Smooth muscle cell (in vitro differentiated cells): ENCODE results near the gene CDRT4. TPM values are rescaled to one million over a fixed set of nuclear protein-coding genes. Genes with fewer than 3 reads are reported as not detected.

Experiments
- DNase-seq: peaks from one replicate; lab custom pipeline; 2025; ENCODE audit not compliant: unreplicated experiment; lab: John Stamatoyannopoulos, UW
- H2AFZ ChIP-seq: fragments of 200-600 bp; sonication (generic); 2 replicates; pipeline ENCODE4 v1.6.0; 2016; ENCODE audit warnings: antibody characterized with exemption, low read depth, mild to moderate bottlenecking
- H3F3A ChIP-seq: fragments of 200-600 bp; sonication (generic); 2 replicates; pipeline ENCODE4 v1.6.0; 2017; ENCODE audit warnings: antibody characterized with exemption, low read depth
- H3K27ac ChIP-seq: fragments of 200-600 bp; sonication (generic); 2 replicates; pipeline ENCODE4 v1.5.1; 2016; ENCODE audit warnings: low read depth, mild to moderate bottlenecking
- H3K27me3 ChIP-seq: fragments of 200-600 bp; sonication (generic); 2 replicates; pipeline ENCODE4 v1.6.1; 2016; ENCODE audit warnings: low read depth, mild to moderate bottlenecking
- H3K36me3 ChIP-seq: fragments of 200-600 bp; sonication (generic); 2 replicates; pipeline ENCODE4 v1.5.1; 2016; ENCODE audit warnings: low read depth
- H3K4me1 ChIP-seq: fragments of 200-600 bp; sonication (generic); 2 replicates; pipeline ENCODE4 v1.5.1; 2016; ENCODE audit warnings: low read depth
- H3K4me2 ChIP-seq: fragments of 200-600 bp; sonication (generic); 2 replicates; pipeline ENCODE4 v1.6.0; 2016; ENCODE audit warnings: mild to moderate bottlenecking
- H3K4me3 ChIP-seq: fragments of 200-600 bp; sonication (generic); 2 replicates; pipeline ENCODE4 v1.5.1; 2016; ENCODE audit warnings: mild to moderate bottlenecking
- H3K79me2 ChIP-seq: fragments of 200-600 bp; sonication (generic); 2 replicates; pipeline ENCODE4 v1.6.0; 2016; ENCODE audit warnings: low read depth, mild to moderate bottlenecking
- H3K9ac ChIP-seq: fragments of 200-600 bp; sonication (generic); 2 replicates; pipeline ENCODE4 v1.6.0; 2016; ENCODE audit warnings: low read depth
- H3K9me3 ChIP-seq: fragments of 200-600 bp; sonication (generic); replicated peaks from 2 replicates; pipeline ENCODE4 v1.5.1; 2016; ENCODE audit warnings: low read depth
- H4K20me1 ChIP-seq: fragments of 200-600 bp; sonication (generic); 2 replicates; pipeline ENCODE4 v1.6.0; 2016; ENCODE audit warnings: low read depth
- WGBS: methylation state at CpG from one replicate; pipeline ENCODE4 v1.1.7; 2016; ENCODE audit warnings: low lambda C conversion rate; 5-methylcytosine and 5-hydroxymethylcytosine counted together
- polyA plus RNA-seq: library from polyadenylated mRNA; unstranded; fragments of >200 nt; fragmentation: Nextera tagmentation; extraction: Ambion mirVana; gene quantifications from 2 replicates; pipeline ENCODE4 v1.2.1, GENCODE V29; 2016
- total RNA-seq: library from RNA; depleted of rRNA; stranded (reverse); fragments of >200 nt; gene quantifications from 2 replicates; pipeline ENCODE4 v1.2.3, GENCODE V29; 2014
- TF ChIP-seq, protein P1 (sequence below): fragments of 200-600 bp; sonication (generic); IDR thresholded peaks from 2 replicates; pipeline ENCODE4 v1.5.1; 2017; ENCODE audit warnings: borderline replicate concordance, mild to moderate bottlenecking, antibody characterized with exemption; ENCODE audit not compliant: insufficient read depth, poor library complexity, severe bottlenecking

CDRT4 gene
- total and polyA plus RNA-seq, 2 experiments from 2014 or later, result 0.45 to 4.2 TPM

DNA sequence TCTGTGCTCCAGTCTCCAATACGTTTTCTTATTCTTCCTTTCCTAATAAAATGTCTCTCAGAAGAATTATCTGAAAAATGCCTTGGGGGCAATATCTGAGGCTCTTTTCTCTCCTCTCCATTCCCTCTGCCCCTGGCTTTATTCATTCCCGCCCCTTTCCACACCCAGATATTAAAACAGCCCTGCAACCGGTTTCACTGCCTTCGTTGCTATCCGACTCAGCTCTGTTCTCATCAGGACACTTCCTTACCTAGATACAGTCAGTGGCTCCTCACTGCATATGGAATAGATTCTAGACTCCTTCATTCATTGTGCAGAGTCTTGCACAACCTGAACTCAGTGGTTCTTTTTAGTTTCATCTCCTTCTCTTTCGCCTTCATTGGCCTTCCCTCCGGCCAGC is 74.0 kb downstream of the CDRT4 start:
- no peaks in the 10 kb centered on the region for H3K27me3 ChIP-seq
- H3F3A ChIP-seq, result no peaks in the 10 kb centered on the region
- no peak overlapping the region for H2AFZ ChIP-seq
- no peak overlapping the region for H3K9ac ChIP-seq
- no peak overlapping the region for H3K4me3 ChIP-seq
- no peak overlapping the region for H3K4me2 ChIP-seq
- no peaks in the 10 kb centered on the region for H3K79me2 ChIP-seq
- H3K9me3 ChIP-seq, result no peaks in the 10 kb centered on the region
- TF ChIP-seq, protein P1, sequence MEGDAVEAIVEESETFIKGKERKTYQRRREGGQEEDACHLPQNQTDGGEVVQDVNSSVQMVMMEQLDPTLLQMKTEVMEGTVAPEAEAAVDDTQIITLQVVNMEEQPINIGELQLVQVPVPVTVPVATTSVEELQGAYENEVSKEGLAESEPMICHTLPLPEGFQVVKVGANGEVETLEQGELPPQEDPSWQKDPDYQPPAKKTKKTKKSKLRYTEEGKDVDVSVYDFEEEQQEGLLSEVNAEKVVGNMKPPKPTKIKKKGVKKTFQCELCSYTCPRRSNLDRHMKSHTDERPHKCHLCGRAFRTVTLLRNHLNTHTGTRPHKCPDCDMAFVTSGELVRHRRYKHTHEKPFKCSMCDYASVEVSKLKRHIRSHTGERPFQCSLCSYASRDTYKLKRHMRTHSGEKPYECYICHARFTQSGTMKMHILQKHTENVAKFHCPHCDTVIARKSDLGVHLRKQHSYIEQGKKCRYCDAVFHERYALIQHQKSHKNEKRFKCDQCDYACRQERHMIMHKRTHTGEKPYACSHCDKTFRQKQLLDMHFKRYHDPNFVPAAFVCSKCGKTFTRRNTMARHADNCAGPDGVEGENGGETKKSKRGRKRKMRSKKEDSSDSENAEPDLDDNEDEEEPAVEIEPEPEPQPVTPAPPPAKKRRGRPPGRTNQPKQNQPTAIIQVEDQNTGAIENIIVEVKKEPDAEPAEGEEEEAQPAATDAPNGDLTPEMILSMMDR, result no peak
- H4K20me1 ChIP-seq, result no peaks in the 10 kb centered on the region
- WGBS, result 77% methylated on average over 7 of the region's 7 CpGs
- DNase-seq, result no peak
- H3K4me1 ChIP-seq, result peaks cover under 1% of the 10 kb centered on the region
- H3K36me3 ChIP-seq, result no peaks in the 10 kb centered on the region
- no peak overlapping the region for H3K27ac ChIP-seq

DNA sequence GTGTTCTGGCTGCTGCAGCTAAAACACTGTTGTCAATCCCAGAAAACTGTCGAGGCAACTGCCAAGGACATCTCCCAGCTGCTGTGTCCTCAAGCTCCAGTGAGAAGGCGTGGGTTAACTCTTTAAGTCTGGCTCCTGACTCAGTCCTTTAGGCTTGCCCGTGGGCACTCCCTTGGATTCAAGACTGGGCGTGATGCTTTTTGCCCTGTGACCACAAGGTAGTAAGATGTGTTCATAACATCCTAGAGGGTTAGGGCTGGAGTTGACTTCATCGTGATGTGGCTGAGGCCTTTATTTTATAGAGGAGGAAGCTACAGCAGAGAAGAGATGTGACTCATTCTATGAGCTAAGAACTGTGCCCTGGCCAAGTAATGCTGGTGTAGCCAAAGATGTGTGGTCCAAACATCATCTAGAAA is 75.1 kb downstream of the CDRT4 start:
- no peak overlapping the region for H2AFZ ChIP-seq
- H3K27ac ChIP-seq, result no peak overlapping the region
- TF ChIP-seq, protein P1, result no peak
- WGBS, result 36% methylated on average over 5 of the region's 5 CpGs
- H3K4me1 ChIP-seq, result no peaks in the 10 kb centered on the region
- no peaks in the 10 kb centered on the region for H3K27me3 ChIP-seq
- H3K79me2 ChIP-seq, result no peaks in the 10 kb centered on the region
- no peak overlapping the region for H3K4me2 ChIP-seq
- H3F3A ChIP-seq, result no peaks in the 10 kb centered on the region
- no peaks in the 10 kb centered on the region for H3K9me3 ChIP-seq
- no peaks in the 10 kb centered on the region for H3K36me3 ChIP-seq
- no peaks in the 10 kb centered on the region for H4K20me1 ChIP-seq
- no peak overlapping the region for H3K9ac ChIP-seq
- no peak overlapping the region for H3K4me3 ChIP-seq
- DNase-seq, result no peak

DNA sequence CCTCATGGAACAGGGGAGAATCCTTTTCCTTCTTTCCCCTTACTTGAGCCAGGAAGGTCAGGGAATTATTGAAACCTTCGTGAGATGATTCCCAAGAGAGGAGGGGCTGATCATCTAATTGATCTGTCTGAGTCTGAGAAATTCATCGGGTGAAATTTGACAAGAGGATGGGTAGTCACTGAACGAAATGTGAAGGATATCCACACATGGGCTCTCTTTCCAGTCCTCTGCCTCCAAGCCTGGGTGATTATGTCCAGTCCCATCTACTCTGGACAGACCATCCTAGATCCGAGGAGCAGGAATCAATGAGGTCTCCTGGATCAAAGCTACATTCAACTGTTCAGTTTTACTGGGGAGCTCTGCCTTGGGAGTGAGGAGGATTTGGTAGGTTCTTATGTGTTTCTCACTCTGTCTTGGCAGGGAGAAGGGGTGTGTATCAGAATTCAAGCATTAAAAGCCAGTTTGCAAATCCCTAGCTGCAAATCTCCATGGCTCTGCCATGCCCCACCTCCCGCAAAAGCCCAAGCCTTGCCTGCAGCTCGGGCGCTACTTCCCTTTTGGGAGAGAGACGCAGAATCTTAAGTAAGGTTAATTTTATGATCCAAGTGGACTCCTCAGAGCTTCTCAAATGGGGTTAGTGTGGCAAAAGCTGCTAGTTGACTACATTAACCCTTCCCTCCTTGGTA is 78.9 kb downstream of the CDRT4 start:
- Histone ChIP-seq H2AFZ (no peak overlapping the region), H3K79me2 (no peaks in the 10 kb centered on the region), H3K4me3 (no peak overlapping the region), H3K9ac (no peak overlapping the region), H3K4me1 (no peaks in the 10 kb centered on the region), H3K9me3 (no peaks in the 10 kb centered on the region), H4K20me1 (no peaks in the 10 kb centered on the region), H3K4me2 (no peak overlapping the region), H3K27ac (no peak overlapping the region), H3K27me3 (no peaks in the 10 kb centered on the region), H3K36me3 (no peaks in the 10 kb centered on the region), H3F3A (no peaks in the 10 kb centered on the region)
- TF ChIP-seq, protein P1, result no peak
- DNase-seq, result no peak
- 86% methylated on average over 8 of the region's 8 CpGs for WGBS

DNA sequence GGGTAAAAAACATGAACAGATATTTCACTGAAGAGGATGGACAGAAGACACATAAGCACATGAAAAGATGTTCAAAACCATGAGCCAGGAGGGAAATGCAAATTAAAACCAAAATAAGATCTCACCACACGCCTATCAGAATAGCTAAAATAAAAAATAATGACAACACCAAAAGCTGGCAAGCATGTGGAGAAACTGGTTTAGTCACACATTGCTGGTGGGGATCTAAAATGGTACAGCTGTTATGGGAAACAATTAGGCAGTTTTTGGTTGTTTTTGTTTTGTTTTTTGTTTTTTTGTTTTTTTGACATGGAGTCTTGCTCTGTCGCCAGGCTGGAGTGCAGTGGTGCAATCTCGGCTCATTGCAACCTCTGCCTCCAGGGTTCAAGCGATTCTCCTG is 81.3 kb downstream of the CDRT4 start:
- Histone ChIP-seq H3K4me1 (no peaks in the 10 kb centered on the region), H3K36me3 (no peaks in the 10 kb centered on the region), H3K4me3 (no peak overlapping the region), H3K79me2 (no peaks in the 10 kb centered on the region), H4K20me1 (no peaks in the 10 kb centered on the region), H3F3A (no peaks in the 10 kb centered on the region), H3K4me2 (no peak overlapping the region), H3K27ac (no peak overlapping the region), H2AFZ (no peak overlapping the region), H3K9ac (no peak overlapping the region), H3K27me3 (no peaks in the 10 kb centered on the region), H3K9me3 (no peaks in the 10 kb centered on the region)
- 95% methylated on average over 4 of the region's 4 CpGs for WGBS
- TF ChIP-seq, protein P1, result no peak
- DNase-seq, result no peak
